ENCODE data around the gene RASGRF1. TPM values are rescaled to one million over a fixed set of nuclear protein-coding genes. Genes with fewer than 3 reads are reported as not detected.

The RASGRF1 gene
- total RNA-seq, 2 donors from 2014 or later, result not detected

DNA sequence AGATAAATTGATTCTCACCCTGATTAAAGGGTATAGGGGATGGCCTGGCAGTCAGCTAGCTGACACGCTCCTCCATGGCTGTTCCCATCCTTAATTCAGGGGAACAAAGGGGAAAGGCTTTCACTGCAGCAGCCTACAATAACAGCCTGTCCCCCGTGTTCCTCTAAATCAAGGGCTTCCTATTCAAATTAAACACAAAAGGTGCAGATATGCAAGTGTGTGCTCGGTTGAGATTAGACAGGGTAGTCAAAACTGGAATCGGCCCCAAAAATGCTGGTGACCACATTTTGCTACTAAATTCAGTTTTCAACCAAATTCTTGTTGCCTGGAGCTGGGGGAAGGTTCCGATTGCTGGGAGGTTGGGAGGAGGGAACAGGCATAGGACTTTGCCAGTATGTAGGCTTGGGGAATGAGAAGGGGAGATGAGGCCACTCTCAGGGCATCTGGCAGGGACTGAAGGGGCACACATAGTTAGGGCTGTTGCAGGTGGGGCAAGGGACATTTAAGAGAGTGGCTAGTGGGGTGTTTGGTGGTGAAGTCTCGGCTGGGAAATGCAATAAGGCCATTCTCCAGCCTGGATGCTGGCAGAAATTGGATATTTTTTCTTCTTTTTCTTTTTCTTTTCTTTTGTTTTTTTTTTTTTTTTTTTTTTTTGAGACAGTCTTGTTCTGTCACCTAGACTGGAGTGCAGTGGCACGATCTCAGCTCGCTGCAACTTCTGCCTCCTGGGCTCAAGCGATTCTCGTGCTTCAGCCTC lies 112.8 kb downstream of the RASGRF1 start:
- no peaks in the 10 kb centered on the region for H3K9me3 Mint-ChIP-seq
- ATAC-seq, result no peak
- no peak overlapping the region for H3K27ac Mint-ChIP-seq
- H3K36me3 Mint-ChIP-seq, result no peaks in the 10 kb centered on the region
- DNase-seq (ENCODE audit: low spot score in 2 of 2), result no peak

DNA sequence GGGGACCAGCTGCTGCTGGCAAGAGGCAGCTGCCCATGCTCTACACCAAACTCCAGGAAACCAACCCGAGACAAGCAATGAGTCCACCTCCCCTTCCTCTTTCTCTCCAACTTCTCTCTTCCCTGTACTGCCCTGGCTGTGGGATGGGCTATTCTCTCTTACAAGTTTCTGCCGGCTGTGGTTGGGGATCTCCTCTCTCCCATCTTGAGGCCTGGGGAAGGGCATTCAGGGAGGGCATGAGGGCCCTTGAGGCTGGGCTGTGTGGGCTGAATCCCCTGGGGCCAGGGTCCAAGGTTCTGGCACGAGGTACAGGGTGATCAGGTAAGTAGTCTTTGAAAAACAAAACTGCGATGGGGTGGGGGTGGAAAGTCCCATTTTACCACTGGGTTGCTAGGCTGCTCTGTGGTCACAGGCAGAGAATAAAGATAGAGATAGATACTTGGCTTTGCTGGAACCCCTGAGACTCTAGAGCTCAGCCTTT lies 113.4 kb downstream of the RASGRF1 start:
- DNase-seq (ENCODE audit: low spot score in 2 of 2), result no peak
- no peaks in the 10 kb centered on the region for H3K36me3 Mint-ChIP-seq
- no peak overlapping the region for H3K27ac Mint-ChIP-seq
- no peaks in the 10 kb centered on the region for H3K9me3 Mint-ChIP-seq
- no peak for ATAC-seq

DNA sequence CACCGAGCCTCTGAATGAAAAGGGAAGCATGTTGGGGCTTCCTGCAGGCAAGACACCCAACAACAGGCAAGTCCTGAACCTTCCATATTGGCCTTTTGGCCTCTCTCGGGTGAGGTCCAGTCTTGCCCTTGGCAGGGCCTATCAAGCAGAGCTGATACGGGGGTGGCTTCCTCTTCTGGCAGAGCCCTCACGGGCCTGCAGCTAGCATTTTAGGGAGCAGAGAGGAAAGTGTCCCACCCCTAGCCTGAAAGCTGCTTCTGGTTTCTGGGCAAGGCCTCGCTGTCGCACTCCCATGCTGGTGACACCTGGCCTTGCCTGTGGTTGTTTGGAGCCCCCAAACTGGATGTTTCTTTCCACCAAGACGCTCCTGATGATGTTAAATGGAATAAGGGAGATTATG lies 113.9 kb downstream of the RASGRF1 start:
- no peaks in the 10 kb centered on the region for H3K9me3 Mint-ChIP-seq
- H3K27ac Mint-ChIP-seq, result no peak overlapping the region
- ATAC-seq (no peak), DNase-seq (ENCODE audit: low spot score in 2 of 2) (no peak)
- H3K36me3 Mint-ChIP-seq, result no peaks in the 10 kb centered on the region

DNA sequence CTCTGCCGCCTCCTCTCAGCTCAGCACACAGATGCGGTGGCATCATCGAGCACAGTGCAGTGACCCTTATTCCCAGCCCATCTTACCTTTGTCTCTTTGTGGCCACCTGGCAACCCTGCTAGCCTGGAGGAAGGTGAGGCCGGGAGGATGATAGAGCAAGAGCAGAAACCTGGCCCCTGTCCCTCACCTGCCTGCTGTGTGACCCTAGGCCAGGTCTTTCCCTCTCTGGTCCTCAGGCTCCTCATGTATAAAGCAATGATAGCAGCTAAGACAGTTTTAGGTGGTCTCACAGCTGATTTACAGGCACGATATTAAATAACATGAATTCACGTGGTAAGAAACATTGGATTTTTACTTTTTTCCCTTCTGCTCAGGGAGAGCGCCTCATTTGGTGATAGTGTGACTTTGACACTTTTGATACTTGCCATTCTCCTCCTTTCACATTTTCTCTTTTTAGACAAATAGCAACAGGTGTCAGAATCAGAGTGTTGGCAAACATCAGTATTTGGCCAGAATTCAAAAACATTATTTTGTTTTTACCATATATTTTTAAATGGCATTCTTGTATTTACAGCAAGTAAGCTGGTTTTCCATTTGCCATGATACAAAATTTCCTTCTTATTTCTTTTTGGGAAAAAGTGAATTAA lies 116.2 kb downstream of the RASGRF1 start:
- H3K36me3 Mint-ChIP-seq, result no peaks in the 10 kb centered on the region
- ATAC-seq, result no peak
- H3K9me3 Mint-ChIP-seq, result no peaks in the 10 kb centered on the region
- DNase-seq (ENCODE audit: low spot score in 2 of 2), result no peak
- peak overlapping the region in 1 of 2 donors; percentile 56 for H3K27ac Mint-ChIP-seq

DNA sequence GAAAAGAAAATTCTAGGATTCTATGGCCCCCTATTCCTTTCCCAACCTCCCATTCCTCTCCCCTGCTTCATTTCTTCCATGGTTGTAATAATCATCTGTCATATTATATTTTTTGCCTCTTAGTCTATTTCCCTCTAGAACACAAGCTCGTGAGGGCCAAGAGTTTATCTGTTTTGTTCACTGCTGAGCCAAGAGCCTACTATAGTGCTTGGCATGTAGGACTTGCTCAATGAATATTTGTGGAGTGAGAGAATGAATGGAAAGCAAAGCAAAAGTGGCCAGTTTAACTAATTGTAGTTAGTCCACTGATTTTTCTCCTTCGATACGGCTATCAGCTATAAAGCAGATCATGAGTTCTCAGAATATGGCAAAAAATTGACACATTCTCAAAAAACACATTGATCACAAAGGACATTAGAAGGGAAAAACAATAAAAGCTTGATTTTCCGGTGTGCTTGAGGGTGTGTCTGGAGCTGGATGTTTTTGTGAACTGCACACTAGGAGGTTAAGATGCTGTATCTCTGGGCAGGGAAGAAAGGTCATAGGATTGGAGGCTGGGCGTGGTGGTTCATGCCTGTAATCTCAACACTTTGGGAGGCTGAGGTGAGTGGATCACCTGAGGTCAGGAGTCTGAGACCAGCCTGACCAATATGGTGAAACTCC lies 120.8 kb downstream of the RASGRF1 start:
- H3K36me3 Mint-ChIP-seq, result no peaks in the 10 kb centered on the region
- no peaks in the 10 kb centered on the region for H3K9me3 Mint-ChIP-seq
- no peak for ATAC-seq
- no peak for DNase-seq (ENCODE audit: low spot score in 2 of 2)
- no peak overlapping the region for H3K27ac Mint-ChIP-seq

- no peak for ATAC-seq
- Mint-ChIP-seq H3K27ac (no peak overlapping the region), H3K9me3 (no peaks in the 10 kb centered on the region), H3K36me3 (no peaks in the 10 kb centered on the region)
- no peak for DNase-seq (ENCODE audit: low spot score in 2 of 2)
Observed at GRCh38 chr15:78968539-78969271, 121.9 kb downstream of the RASGRF1 start.

DNA sequence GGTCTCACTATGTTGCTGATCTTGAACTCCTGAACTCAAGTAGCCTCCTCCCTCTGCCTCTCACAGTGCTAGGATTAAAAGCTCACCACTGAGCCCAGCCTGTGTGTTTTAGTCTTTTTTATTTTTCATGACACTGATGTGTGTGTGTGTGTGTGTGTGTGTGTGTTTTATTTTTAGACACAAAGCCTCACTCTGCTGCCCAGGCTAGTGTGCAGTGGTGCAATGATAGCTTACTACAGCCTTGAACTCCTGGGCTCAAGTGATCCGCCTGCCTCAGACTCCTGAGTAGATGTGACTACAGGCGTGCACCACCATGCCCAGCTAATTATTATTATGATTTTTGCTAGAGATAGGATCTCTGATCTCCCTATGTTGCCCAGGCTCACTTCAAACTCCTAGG lies 122.5 kb downstream of the RASGRF1 start:
- Mint-ChIP-seq H3K36me3 (no peaks in the 10 kb centered on the region), H3K9me3 (no peaks in the 10 kb centered on the region), H3K27ac (no peak overlapping the region)
- ATAC-seq (no peak), DNase-seq (ENCODE audit: low spot score in 2 of 2) (no peak)

DNA sequence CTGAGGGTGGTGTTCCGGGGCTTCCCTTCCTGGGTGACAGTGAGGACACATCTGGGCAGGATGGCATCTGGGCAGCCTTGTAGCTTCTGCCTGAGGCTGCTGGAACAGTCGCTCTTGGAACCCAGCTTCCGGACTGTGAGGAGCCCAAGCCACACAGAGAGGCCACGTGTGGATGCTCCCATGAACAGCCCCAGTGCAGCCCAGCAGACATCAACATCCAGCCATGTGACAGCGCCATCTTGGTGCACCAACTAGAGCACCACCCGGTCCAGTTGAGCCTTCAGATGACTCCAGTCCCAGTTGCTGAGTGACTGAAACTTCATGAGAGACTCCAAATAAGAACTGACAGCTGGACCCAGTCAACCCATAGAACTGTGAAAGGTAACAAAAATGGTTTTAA lies 130.3 kb downstream of the RASGRF1 start:
- H3K27ac Mint-ChIP-seq, result no peak overlapping the region
- H3K9me3 Mint-ChIP-seq, result no peaks in the 10 kb centered on the region
- H3K36me3 Mint-ChIP-seq, result no peaks in the 10 kb centered on the region
- ATAC-seq (no peak), DNase-seq (ENCODE audit: low spot score in 2 of 2) (no peak)

DNA sequence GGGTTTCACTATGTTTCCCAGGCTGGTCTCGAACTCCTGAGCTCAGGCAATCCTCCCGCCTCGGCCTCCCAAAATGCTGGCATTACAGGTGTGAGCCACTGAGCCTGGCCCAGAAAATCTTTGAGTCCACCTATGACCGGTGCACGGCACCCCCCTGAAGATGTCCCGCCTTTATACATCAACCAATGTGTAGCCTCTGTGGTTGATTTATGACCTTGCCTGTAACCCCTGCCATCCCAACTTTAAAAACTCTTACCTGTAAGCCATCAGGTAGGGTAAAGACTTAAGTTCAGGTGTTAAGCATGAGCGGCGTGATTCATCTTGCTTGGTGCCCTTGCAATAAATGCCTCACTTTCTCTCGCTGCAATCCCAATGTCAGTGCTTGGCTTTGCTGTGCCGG lies 131.2 kb downstream of the RASGRF1 start:
- ATAC-seq, result no peak
- Mint-ChIP-seq H3K27ac (no peak overlapping the region), H3K9me3 (no peaks in the 10 kb centered on the region), H3K36me3 (no peaks in the 10 kb centered on the region)
- DNase-seq (ENCODE audit: low spot score in 2 of 2), result no peak

DNA sequence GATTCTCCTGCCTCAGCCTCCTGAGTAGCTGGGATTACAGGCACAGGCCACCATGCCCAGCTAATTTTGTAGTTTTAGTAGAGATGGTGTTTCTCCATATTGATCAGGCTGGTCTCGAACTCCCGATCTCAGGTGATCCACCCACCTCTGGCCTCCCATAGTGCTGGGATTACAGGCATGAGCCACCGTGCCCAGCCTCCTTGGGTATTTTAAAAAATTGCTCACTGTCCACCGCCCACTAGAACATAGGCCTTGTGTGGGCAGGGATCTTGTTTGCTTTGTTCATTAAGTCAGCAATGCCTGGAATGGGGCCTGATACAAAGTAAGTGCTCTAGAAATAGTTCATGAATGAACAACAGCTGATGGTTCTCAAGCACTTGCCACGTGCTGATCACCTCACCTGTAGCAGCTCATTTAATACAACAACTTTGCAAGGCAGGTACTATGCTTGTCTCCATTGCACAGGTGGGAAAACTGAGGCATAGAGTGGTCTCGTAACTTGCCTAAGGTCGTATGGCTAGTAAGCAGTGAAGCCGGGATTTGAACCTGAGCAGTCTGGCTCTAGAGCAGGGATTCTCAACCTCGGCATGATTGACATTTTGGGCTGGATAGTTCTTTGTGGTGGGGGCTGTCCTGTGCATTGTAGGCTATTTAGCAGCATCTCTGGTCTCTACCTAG lies 133.0 kb downstream of the RASGRF1 start:
- H3K9me3 Mint-ChIP-seq, result no peaks in the 10 kb centered on the region
- no peak overlapping the region for H3K27ac Mint-ChIP-seq
- no peak for ATAC-seq
- no peak for DNase-seq (ENCODE audit: low spot score in 2 of 2)
- no peaks in the 10 kb centered on the region for H3K36me3 Mint-ChIP-seq

DNA sequence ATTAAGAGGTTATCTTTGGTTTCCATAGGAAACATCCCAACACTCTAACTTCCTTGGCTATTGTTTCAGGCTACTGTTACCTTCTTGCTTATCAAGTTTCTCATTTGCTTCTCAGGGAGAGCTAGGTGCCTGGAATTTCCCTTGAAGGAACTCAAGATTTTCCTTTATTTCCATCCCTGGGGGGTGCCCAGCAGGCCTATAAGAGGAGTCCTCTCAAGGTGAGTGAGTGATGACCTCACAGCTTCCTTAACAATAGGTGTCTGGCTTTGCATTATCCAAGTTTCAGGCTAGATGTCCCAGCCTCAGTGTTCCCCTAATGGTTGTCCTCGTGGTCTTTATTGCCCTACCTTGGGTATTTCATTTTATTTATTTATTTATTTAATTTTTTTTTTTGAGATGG lies 133.6 kb downstream of the RASGRF1 start:
- no peaks in the 10 kb centered on the region for H3K36me3 Mint-ChIP-seq
- ATAC-seq (no peak), DNase-seq (ENCODE audit: low spot score in 2 of 2) (no peak)
- no peak overlapping the region for H3K27ac Mint-ChIP-seq
- no peaks in the 10 kb centered on the region for H3K9me3 Mint-ChIP-seq

DNA sequence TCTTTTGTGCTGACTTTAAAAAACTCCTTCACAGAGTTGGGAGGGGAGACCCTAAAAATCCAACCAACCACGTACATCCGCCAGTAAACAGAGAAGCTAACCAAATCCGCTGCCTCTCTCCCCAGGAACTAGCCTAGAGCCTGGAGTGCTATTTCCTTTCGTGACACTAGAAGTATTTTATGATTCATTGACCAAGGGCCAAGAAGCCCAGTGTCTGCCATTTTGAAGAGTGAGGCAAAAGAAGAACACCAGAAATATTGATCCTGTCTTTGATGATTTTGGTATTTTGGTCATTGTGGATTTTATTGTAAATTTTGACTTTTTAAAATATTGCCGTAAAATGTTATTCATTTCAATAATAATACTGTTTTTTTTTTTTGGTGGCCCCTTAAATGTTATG lies 135.2 kb downstream of the RASGRF1 start:
- DNase-seq (ENCODE audit: low spot score in 2 of 2) (no peak), ATAC-seq (no peak)
- H3K36me3 Mint-ChIP-seq, result no peaks in the 10 kb centered on the region
- H3K9me3 Mint-ChIP-seq, result no peaks in the 10 kb centered on the region
- no peak overlapping the region for H3K27ac Mint-ChIP-seq

DNA sequence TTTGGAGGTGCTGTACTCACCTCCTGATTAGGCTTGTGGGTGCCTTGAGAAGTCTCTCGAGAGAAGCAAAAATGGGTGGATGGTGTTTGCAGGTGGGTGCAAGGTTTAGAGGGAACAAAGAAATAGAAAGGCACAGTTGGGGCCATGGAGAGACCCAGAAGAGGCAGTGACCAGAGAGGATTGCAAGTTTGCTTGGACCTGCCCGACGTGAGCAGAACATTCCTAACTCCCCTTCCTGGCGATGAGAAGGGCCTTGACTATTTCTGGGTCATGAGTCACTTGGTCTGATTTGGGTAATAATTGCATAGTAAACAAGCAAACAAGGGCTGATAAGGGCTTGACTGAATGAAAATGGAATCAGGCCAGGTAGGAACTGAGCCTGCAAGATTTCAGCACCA lies 138.7 kb downstream of the RASGRF1 start:
- ATAC-seq (no peak), DNase-seq (ENCODE audit: low spot score in 2 of 2) (no peak)
- Mint-ChIP-seq H3K36me3 (no peaks in the 10 kb centered on the region), H3K27ac (no peak overlapping the region), H3K9me3 (no peaks in the 10 kb centered on the region)

DNA sequence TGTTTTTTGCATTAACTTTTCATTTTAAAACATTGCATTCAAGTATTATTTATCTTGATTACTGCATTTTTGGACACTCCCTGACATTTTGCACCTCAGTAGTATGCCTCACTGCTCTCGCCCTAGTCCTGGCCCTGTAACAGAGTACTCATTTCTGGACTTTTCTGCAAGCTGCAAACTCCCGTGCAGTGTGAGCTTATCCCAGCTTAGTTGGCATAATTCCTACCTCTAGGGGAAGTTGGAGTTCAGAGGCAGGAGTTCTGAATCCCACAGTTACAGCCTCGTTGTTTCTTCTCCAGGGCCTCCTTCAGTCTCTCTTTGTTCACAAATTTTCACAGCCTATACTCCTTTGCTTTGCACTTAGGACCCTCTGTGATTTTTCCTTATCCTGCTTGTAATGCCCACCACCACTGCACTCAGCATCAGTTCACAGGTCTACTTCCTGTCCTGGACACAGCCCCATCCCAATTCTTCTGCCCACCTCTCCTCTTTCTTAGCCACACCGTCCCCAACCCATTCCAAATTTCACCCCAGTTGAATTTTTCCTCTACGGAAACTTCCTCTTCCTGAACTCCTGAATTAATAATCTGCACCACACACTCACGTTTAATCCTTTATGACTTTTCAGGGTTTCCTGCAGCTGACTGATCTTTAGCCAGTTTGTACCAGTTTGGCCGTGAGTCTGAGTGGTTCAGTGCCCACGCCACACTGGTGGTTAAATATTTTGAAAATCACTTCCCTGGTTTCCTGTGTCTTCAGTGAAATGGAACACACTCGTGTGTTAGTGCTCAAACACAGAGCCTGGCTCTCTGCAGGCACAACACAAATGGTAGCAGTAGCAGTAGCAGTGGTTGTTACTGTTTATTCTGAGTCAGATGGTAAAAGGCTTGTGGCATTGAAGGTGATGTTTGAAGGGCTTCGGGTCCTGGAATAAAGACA lies 139.4 kb downstream of the RASGRF1 start:
- Mint-ChIP-seq H3K27ac (no peak overlapping the region), H3K36me3 (no peaks in the 10 kb centered on the region), H3K9me3 (no peaks in the 10 kb centered on the region)
- DNase-seq (ENCODE audit: low spot score in 2 of 2) (no peak), ATAC-seq (no peak)

GRCh38 chr15:78950343-78950742 lies 140.2 kb downstream of the RASGRF1 start:
- DNase-seq (ENCODE audit: low spot score in 2 of 2) (no peak), ATAC-seq (no peak)
- H3K36me3 Mint-ChIP-seq, result no peaks in the 10 kb centered on the region
- H3K27ac Mint-ChIP-seq, result no peak overlapping the region
- no peaks in the 10 kb centered on the region for H3K9me3 Mint-ChIP-seq

- Mint-ChIP-seq H3K9me3 (no peaks in the 10 kb centered on the region), H3K36me3 (no peaks in the 10 kb centered on the region), H3K27ac (no peak overlapping the region)
- no peak for DNase-seq (ENCODE audit: low spot score in 2 of 2)
- ATAC-seq, result no peak
Observed at GRCh38 chr15:78949461-78949860, 141.1 kb downstream of the RASGRF1 start.
